ENCODE results near the gene STPG1.
"Not testable (repeated sequence)": the region's sequence is repeated elsewhere in the genome, so short reads cannot be mapped to it uniquely, and the experiment has no call there.

Gene STPG1

DNA sequence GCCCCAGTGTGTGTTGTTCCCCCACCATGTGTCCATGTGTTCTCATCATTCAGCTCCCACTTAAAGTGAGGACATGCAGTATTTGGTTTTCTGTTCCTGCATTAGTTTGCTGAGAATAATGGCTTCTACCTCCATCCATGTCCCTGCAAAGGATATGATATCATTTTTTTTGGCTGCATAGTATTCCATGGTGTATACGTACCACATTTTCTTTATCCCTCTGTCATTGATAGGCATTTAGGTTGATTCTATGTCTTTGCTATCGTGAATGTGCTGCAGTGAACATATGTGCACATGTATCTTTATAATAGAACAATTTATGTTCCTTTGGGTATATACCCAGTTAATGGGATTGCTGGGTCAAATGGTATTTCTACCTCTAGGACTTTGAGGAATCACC lies 32.9 kb upstream of the STPG1 start:
- not testable (repeated sequence) for H3K9ac ChIP-seq (ENCODE audit: low read length in 2 of 2); H3K4me3 ChIP-seq (ENCODE audit: low read length in 2 of 2); H3K27me3 ChIP-seq (ENCODE audit: control insufficient read depth in 1 of 2, insufficient read depth in 2 of 2, low read length in 2 of 2); H3K27ac ChIP-seq (ENCODE audit: low read length); H3K4me1 ChIP-seq (ENCODE audit: control insufficient read depth, insufficient read depth, low read length); H3K9me3 ChIP-seq (ENCODE audit: control insufficient read depth in 2 of 2, low read length in 2 of 2)
- peaks cover 37 to 43% of the 10 kb centered on the region in 2 donors for H3K36me3 ChIP-seq (ENCODE audit: control insufficient read depth in 2 of 2, insufficient read depth in 2 of 2, low read length in 2 of 2)

DNA sequence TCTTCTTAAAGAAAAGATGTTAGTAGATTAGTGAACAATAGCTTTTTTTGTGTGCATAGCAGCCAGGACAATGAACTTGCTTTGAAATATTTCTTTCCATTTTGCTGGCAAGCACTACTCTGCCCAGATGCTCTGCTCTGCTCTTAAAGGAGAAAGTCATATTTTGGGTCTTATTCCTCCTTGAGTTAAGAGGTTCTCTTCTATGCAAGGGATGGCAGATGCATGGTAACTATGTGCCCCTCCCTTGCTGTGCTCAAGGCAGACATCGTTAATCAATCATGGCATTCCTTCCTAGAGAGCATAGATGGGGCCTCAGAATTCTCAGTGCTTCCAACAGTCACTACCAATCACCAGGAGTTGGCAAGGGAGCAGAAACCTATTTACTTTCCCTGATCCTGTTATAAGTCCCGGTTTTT lies 29.7 kb upstream of the STPG1 start:
- no peak overlapping the region for H3K4me3 ChIP-seq (ENCODE audit: low read length in 2 of 2)
- H3K9ac ChIP-seq (ENCODE audit: low read length in 2 of 2), result no peak overlapping the region
- no peak overlapping the region for H3K27ac ChIP-seq (ENCODE audit: low read length)
- peaks cover 26 to 28% of the 10 kb centered on the region in 2 donors for H3K36me3 ChIP-seq (ENCODE audit: control insufficient read depth in 2 of 2, insufficient read depth in 2 of 2, low read length in 2 of 2)
- peaks cover 7% of the 10 kb centered on the region for H3K4me1 ChIP-seq (ENCODE audit: control insufficient read depth, insufficient read depth, low read length)
- no peaks in the 10 kb centered on the region for H3K27me3 ChIP-seq (ENCODE audit: control insufficient read depth in 1 of 2, insufficient read depth in 2 of 2, low read length in 2 of 2)
- H3K9me3 ChIP-seq (ENCODE audit: control insufficient read depth in 2 of 2, low read length in 2 of 2), result no peaks in the 10 kb centered on the region

DNA sequence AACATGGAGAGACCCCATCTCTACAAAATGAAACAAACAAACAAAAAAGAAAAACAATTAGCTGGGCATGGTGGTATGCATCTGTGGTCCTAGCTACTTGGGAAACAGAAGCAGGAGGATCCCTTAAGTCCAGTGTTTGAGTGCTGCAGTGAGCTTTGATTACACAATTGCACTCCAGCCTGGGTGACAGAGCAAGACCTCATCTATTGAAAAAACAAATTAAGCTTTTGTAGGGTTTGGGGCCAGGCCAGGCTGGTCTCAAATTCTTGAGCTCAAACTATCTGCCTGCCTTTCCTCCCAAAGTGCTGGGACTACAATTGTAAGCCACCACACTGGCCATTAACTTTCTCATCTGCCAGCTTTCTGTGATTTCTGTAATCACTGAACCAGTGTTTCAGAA lies 29.2 kb upstream of the STPG1 start:
- H3K4me3 ChIP-seq (ENCODE audit: low read length in 2 of 2), result no peak overlapping the region
- no peaks in the 10 kb centered on the region for H3K9me3 ChIP-seq (ENCODE audit: control insufficient read depth in 2 of 2, low read length in 2 of 2)
- no peak overlapping the region for H3K27ac ChIP-seq (ENCODE audit: low read length)
- peaks cover 11% of the 10 kb centered on the region for H3K4me1 ChIP-seq (ENCODE audit: control insufficient read depth, insufficient read depth, low read length)
- no peak overlapping the region for H3K9ac ChIP-seq (ENCODE audit: low read length in 2 of 2)
- no peaks in the 10 kb centered on the region for H3K27me3 ChIP-seq (ENCODE audit: control insufficient read depth in 1 of 2, insufficient read depth in 2 of 2, low read length in 2 of 2)
- H3K36me3 ChIP-seq (ENCODE audit: control insufficient read depth in 2 of 2, insufficient read depth in 2 of 2, low read length in 2 of 2), result peaks cover 25 to 26% of the 10 kb centered on the region in 2 donors

DNA sequence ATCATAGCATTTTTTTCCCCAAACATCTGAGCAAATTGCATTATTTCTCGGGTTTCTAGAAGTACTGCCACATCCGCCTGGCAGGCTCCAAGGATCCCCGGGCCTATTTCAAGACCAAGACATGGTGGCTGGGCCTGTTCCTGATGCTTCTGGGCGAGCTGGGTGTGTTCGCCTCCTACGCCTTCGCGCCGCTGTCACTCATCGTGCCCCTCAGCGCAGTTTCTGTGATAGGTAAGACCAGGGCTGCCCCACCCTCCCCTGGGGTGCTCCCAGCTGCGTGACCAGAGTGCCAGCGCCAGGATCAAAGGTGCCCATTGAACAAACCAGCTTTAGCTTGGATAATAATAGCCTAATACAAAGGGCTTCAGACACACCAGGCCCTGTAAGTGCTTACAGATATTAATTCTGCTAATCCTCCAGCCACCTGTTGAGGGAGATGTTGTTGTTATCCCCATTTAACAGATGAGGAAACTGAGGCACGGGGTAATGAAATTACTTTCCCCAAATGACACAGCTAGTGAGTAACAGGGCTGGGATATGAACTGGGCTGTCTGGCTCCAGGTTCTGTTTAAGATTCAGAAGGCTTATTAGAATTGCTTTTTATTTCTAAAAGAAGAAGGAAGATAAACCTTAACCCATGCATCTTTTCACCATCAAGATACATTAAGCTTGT lies 28.6 kb upstream of the STPG1 start:
- Histone ChIP-seq H3K9ac (ENCODE audit: low read length in 2 of 2) (no peak overlapping the region), H3K4me3 (ENCODE audit: low read length in 2 of 2) (no peak overlapping the region), H3K9me3 (ENCODE audit: control insufficient read depth in 2 of 2, low read length in 2 of 2) (no peaks in the 10 kb centered on the region), H3K4me1 (ENCODE audit: control insufficient read depth, insufficient read depth, low read length) (peaks cover 15% of the 10 kb centered on the region), H3K27me3 (ENCODE audit: control insufficient read depth in 1 of 2, insufficient read depth in 2 of 2, low read length in 2 of 2) (no peaks in the 10 kb centered on the region), H3K36me3 (ENCODE audit: control insufficient read depth in 2 of 2, insufficient read depth in 2 of 2, low read length in 2 of 2) (peaks cover 21 to 24% of the 10 kb centered on the region in 2 donors), H3K27ac (ENCODE audit: low read length) (no peak overlapping the region)

DNA sequence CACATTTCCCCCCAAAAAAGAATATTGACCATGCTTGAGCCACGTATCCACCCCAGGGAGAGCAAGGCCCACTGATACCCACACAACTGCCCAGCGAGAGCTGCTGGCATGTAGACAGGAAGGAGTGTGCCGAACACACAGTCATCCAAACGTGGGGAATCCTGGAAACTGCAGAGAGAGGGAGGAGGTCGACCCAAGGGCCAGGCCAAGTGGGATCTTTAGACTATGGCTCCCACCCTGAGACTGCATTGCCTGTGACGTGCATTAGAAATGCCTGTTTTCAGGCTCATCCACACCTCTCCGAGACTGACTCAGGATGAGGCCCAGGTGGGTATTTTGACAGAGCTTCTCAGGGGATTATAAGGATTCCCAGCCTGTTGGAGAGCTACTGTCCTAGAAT lies 27.9 kb upstream of the STPG1 start:
- no peak overlapping the region for H3K9ac ChIP-seq (ENCODE audit: low read length in 2 of 2)
- no peak overlapping the region for H3K27ac ChIP-seq (ENCODE audit: low read length)

DNA sequence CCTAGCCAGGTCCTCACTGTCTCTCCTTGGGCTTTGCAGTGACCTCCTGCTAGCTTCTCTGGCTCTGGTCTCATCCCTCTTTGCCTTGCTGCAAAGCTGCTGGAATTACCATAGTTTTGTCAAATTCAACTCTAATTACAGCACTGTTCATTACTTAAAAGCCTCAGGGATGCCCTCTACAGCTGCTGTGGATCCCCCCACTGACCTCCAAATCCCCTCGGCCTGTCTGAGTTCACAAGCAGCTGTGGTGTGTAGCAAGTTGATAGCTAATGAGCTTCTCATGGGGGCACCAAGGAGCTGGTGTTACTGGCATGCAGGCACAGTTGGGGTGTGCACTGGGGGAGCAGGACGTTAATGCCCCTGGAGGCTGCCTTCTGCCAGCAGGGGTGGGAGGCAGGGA lies 26.9 kb upstream of the STPG1 start:
- Histone ChIP-seq H3K4me1 (ENCODE audit: control insufficient read depth, insufficient read depth, low read length) (peaks cover 15% of the 10 kb centered on the region), H3K27ac (ENCODE audit: low read length) (no peak overlapping the region), H3K9me3 (ENCODE audit: control insufficient read depth in 2 of 2, low read length in 2 of 2) (no peaks in the 10 kb centered on the region), H3K4me3 (ENCODE audit: low read length in 2 of 2) (no peak overlapping the region), H3K9ac (ENCODE audit: low read length in 2 of 2) (no peak overlapping the region), H3K27me3 (ENCODE audit: control insufficient read depth in 1 of 2, insufficient read depth in 2 of 2, low read length in 2 of 2) (no peaks in the 10 kb centered on the region), H3K36me3 (ENCODE audit: control insufficient read depth in 2 of 2, insufficient read depth in 2 of 2, low read length in 2 of 2) (peaks cover 16 to 18% of the 10 kb centered on the region in 2 donors)

More for the DNA sequence above, 27.9 kb upstream of the STPG1 start:
- Histone ChIP-seq H3K36me3 (ENCODE audit: control insufficient read depth in 2 of 2, insufficient read depth in 2 of 2, low read length in 2 of 2) (peaks cover 18 to 20% of the 10 kb centered on the region in 2 donors), H3K4me1 (ENCODE audit: control insufficient read depth, insufficient read depth, low read length) (peaks cover 15% of the 10 kb centered on the region), H3K27me3 (ENCODE audit: control insufficient read depth in 1 of 2, insufficient read depth in 2 of 2, low read length in 2 of 2) (no peaks in the 10 kb centered on the region), H3K4me3 (ENCODE audit: low read length in 2 of 2) (no peak overlapping the region), H3K9me3 (ENCODE audit: control insufficient read depth in 2 of 2, low read length in 2 of 2) (no peaks in the 10 kb centered on the region)

DNA sequence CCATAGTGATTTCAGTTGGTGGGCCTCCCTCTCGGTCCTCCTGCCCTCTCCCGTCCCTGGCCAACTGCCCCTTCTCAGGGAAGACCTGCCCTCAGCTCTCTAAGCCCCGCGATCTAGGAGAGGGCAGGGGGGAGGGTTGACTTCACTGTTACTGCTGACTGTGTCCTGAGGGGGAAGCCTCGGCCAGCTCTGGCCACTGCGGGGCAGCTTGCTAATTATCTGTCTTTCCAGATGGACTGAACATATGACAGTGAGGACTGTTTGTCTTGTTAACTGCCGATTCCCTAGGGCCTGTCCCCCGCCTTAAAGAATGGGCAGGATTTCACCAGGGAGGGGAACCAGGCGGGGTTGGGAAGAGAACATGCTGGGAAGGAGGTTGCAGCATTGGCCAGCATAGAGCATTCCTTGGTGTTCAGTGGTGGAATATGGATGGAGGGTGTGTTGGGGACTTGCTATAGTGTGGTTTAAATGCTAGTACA lies 24.9 kb upstream of the STPG1 start:
- Histone ChIP-seq H3K9me3 (ENCODE audit: control insufficient read depth in 2 of 2, low read length in 2 of 2) (no peaks in the 10 kb centered on the region), H3K27ac (ENCODE audit: low read length) (peak overlapping the region; percentile 11), H3K4me1 (ENCODE audit: control insufficient read depth, insufficient read depth, low read length) (peaks cover 15% of the 10 kb centered on the region), H3K36me3 (ENCODE audit: control insufficient read depth in 2 of 2, insufficient read depth in 2 of 2, low read length in 2 of 2) (peaks cover 9 to 15% of the 10 kb centered on the region in 2 donors), H3K4me3 (ENCODE audit: low read length in 2 of 2) (no peak overlapping the region), H3K27me3 (ENCODE audit: control insufficient read depth in 1 of 2, insufficient read depth in 2 of 2, low read length in 2 of 2) (no peaks in the 10 kb centered on the region), H3K9ac (ENCODE audit: low read length in 2 of 2) (no peak overlapping the region)

DNA sequence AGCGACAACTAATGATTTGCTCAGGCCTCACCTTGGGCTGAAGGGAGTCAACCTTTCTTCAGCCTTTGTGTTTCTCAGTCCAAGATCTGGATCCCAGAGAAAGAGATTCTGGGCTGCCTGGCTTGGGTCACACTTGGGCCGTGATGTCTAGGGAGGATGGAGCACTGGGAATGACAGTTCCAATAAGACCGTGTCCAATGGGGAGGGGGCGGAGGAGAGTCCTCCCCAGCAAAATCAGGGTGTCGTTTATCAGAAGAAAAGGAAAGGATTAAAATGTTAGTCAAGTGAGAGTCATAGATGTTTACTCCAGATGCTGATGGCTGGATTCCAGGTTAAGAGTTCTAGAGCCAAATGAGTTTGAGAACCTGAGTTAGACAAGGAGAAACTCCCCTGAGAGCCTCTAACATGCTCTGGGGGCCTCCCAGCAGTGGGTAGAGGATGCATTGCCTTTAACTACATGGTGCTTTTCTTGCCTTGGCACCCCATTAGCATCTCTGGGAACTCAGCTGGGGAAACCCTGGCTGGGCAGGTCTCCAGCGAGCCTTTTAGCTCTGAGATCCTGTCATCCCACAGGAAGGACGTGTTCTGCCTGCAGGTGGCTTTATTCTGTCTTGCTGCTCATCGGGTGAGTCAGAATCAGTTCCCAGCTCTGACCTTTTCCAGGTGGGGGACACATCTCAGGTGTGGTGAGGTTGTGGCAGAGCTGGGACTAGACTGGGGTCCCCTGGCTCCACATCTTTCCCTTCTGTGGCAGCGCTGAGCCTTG lies 24.2 kb upstream of the STPG1 start:
- Histone ChIP-seq H3K9ac (ENCODE audit: low read length in 2 of 2) (no peak overlapping the region), H3K27ac (ENCODE audit: low read length) (peak overlapping the region; percentile 11), H3K9me3 (ENCODE audit: control insufficient read depth in 2 of 2, low read length in 2 of 2) (no peaks in the 10 kb centered on the region), H3K36me3 (ENCODE audit: control insufficient read depth in 2 of 2, insufficient read depth in 2 of 2, low read length in 2 of 2) (peaks cover 14 to 15% of the 10 kb centered on the region in 2 donors), H3K4me1 (ENCODE audit: control insufficient read depth, insufficient read depth, low read length) (peaks cover 12% of the 10 kb centered on the region), H3K4me3 (ENCODE audit: low read length in 2 of 2) (peak overlapping the region in 1 of 2 donors; percentile 15), H3K27me3 (ENCODE audit: control insufficient read depth in 1 of 2, insufficient read depth in 2 of 2, low read length in 2 of 2) (no peaks in the 10 kb centered on the region)

DNA sequence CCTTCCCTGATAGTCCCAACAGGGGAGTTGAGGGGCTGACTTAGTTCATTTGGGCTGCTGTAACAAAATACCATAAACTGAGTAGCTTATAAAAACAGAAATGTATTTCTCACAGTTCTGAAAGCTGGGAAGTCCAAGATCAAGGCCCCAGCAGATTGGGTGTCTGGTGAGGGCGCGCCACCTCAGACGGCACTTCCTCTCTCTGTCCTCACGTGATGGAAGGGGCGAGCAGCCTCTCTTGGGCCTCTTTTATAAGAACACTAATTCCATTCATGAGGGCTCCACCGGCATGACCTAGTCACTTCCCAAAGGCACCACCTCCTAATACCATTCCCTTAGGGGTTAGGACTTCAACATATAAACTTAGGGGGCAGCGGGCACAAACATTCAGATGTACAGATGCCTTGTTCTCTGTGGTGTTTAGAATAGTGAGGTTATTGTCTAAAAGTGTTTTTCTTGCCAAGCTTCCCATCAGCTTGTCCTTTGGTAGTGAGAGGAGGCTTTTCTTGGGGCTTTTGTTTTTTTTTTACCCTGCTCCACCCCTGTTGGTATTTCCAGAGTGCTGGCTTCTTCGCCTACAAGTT lies 22.3 kb upstream of the STPG1 start:
- H3K36me3 ChIP-seq (ENCODE audit: control insufficient read depth in 2 of 2, insufficient read depth in 2 of 2, low read length in 2 of 2), result peaks cover 7 to 11% of the 10 kb centered on the region in 2 donors
- peaks cover 12% of the 10 kb centered on the region for H3K4me1 ChIP-seq (ENCODE audit: control insufficient read depth, insufficient read depth, low read length)
- no peaks in the 10 kb centered on the region for H3K9me3 ChIP-seq (ENCODE audit: control insufficient read depth in 2 of 2, low read length in 2 of 2)
- H3K27me3 ChIP-seq (ENCODE audit: control insufficient read depth in 1 of 2, insufficient read depth in 2 of 2, low read length in 2 of 2), result no peaks in the 10 kb centered on the region
- no peak overlapping the region for H3K27ac ChIP-seq (ENCODE audit: low read length)
- no peak overlapping the region for H3K9ac ChIP-seq (ENCODE audit: low read length in 2 of 2)
- no peak overlapping the region for H3K4me3 ChIP-seq (ENCODE audit: low read length in 2 of 2)

DNA sequence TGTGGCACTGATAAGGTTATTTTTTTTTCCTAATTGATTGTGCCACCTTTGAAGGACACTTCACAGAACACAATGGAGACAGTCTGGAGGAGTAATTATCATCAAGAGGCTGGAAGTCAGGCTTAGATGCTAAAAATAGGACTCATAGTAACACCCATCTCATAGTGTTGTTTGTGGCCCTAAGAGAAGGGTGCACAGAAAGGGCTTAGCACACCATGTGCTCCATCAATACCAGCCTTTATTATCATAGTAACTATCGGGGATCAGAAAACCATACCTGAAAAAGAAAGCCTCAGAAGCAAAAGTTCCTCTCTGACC lies 13.9 kb upstream of the STPG1 start:
- no peaks in the 10 kb centered on the region for H3K27me3 ChIP-seq (ENCODE audit: control insufficient read depth in 1 of 2, insufficient read depth in 2 of 2, low read length in 2 of 2)
- no peak overlapping the region for H3K9ac ChIP-seq (ENCODE audit: low read length in 2 of 2)
- H3K36me3 ChIP-seq (ENCODE audit: control insufficient read depth in 2 of 2, insufficient read depth in 2 of 2, low read length in 2 of 2), result peaks cover 8 to 10% of the 10 kb centered on the region in 2 donors
- no peaks in the 10 kb centered on the region for H3K9me3 ChIP-seq (ENCODE audit: control insufficient read depth in 2 of 2, low read length in 2 of 2)
- H3K4me1 ChIP-seq (ENCODE audit: control insufficient read depth, insufficient read depth, low read length), result no peaks in the 10 kb centered on the region
- H3K27ac ChIP-seq (ENCODE audit: low read length), result no peak overlapping the region
- H3K4me3 ChIP-seq (ENCODE audit: low read length in 2 of 2), result no peak overlapping the region

All from stomach smooth muscle (tissue), 2 donors.